GM23338 (cell line): ENCODE results near the gene RINT1. TPM values are rescaled to one million over a fixed set of nuclear protein-coding genes. Genes with fewer than 3 reads are reported as not detected.

Source experiments
- ATAC-seq: fragments of 200-7000 bp; cut with Tn5 transposase; 3 replicates; pipeline ENCODE4 v1.9.1; 2020
- DNase-seq: peaks from one replicate; pipeline ENCODE4 v3.0.0-alpha.2; 2015; ENCODE audit warnings: low spot score
- H2AFZ ChIP-seq: fragments of 200-600 bp; sonication (generic); 2 replicates; pipeline ENCODE4 v1.8.0; 2016; ENCODE audit warnings: antibody characterized with exemption, mild to moderate bottlenecking, moderate library complexity
- H3F3A ChIP-seq: fragments of 200-600 bp; sonication (generic); replicated peaks from 2 replicates; pipeline ENCODE4 v1.8.0; 2017; ENCODE audit warnings: antibody characterized with exemption, mixed run types, low read depth
- H3K27ac ChIP-seq: fragments of 200-600 bp; sonication (generic); 2 replicates; pipeline ENCODE4 v1.6.1; 2016; ENCODE audit warnings: low read depth
- H3K27me3 ChIP-seq: fragments of 200-600 bp; sonication (generic); 2 replicates; pipeline ENCODE4 v1.8.0; 2016; ENCODE audit warnings: mild to moderate bottlenecking, mixed run types, moderate library complexity; ENCODE audit not compliant: insufficient read depth
- H3K36me3 ChIP-seq: fragments of 200-600 bp; sonication (generic); 2 replicates; pipeline ENCODE4 v1.8.0; 2016; ENCODE audit warnings: mild to moderate bottlenecking; ENCODE audit not compliant: insufficient read depth
- H3K4me1 ChIP-seq: fragments of 200-600 bp; sonication (generic); 2 replicates; pipeline ENCODE4 v1.8.0; 2016; ENCODE audit warnings: mild to moderate bottlenecking, moderate library complexity; ENCODE audit not compliant: insufficient read depth
- H3K4me2 ChIP-seq: fragments of 200-600 bp; sonication (generic); 2 replicates; pipeline ENCODE4 v1.7.1; 2017; ENCODE audit warnings: mixed run types
- H3K4me3 ChIP-seq: fragments of 200-600 bp; sonication (generic); 2 replicates; pipeline ENCODE4 v1.6.1; 2016; ENCODE audit warnings: mixed run types
- H3K79me2 ChIP-seq: fragments of 200-600 bp; sonication (generic); replicated peaks from 2 replicates; pipeline ENCODE4 v1.8.0; 2017; ENCODE audit warnings: mild to moderate bottlenecking; ENCODE audit not compliant: insufficient read depth
- H3K9me2 ChIP-seq: fragments of 200-600 bp; sonication (generic); 2 replicates; pipeline ENCODE4 v1.8.0; 2017; ENCODE audit not compliant: insufficient read depth
- H4K20me1 ChIP-seq: fragments of 200-600 bp; sonication (generic); replicated peaks from 2 replicates; pipeline ENCODE4 v1.8.0; 2017; ENCODE audit warnings: mild to moderate bottlenecking; ENCODE audit not compliant: insufficient read depth
- H3K27ac Mint-ChIP-seq: 2 replicates; pipeline ENCODE4 v1.8.0; 2020; ENCODE audit warnings: inconsistent platforms, mild to moderate bottlenecking, moderate library complexity, mixed read lengths
- H3K27me3 Mint-ChIP-seq: 3 replicates; pipeline ENCODE4 v1.8.0; 2022; ENCODE audit warnings: low read depth, mild to moderate bottlenecking, moderate library complexity, mixed read lengths, inconsistent platforms; ENCODE audit not compliant: insufficient read depth, poor library complexity
- H3K36me3 Mint-ChIP-seq: 3 replicates; pipeline ENCODE4 v1.8.0; 2021; ENCODE audit warnings: low read depth, mild to moderate bottlenecking, inconsistent platforms, moderate library complexity, mixed read lengths
- H3K4me1 Mint-ChIP-seq: 3 replicates; pipeline ENCODE4 v1.8.0; 2020; ENCODE audit warnings: mild to moderate bottlenecking, inconsistent platforms, mixed read lengths
- H3K4me3 Mint-ChIP-seq: 3 replicates; pipeline ENCODE4 v1.8.0; 2021; ENCODE audit warnings: moderate library complexity, mild to moderate bottlenecking, inconsistent platforms, mixed read lengths
- H3K9me3 Mint-ChIP-seq: 3 replicates; pipeline ENCODE4 v1.8.0; 2020; ENCODE audit warnings: moderate library complexity, mild to moderate bottlenecking, inconsistent platforms, mixed read lengths
- CREB1 ChIP-seq: fragments of 250-450 bp; sonication (Bioruptor Pico); IDR thresholded peaks from 2 replicates; pipeline ENCODE4 v1.5.0; 2020; ENCODE audit warnings: low read depth, mild to moderate bottlenecking, moderate library complexity
- JUNB ChIP-seq: IDR thresholded peaks from one replicate; pipeline ENCODE4 v1.6.1; 2016; ENCODE audit warnings: antibody characterized with exemption; ENCODE audit not compliant: unreplicated experiment
- REST ChIP-seq: IDR thresholded peaks from one replicate; pipeline ENCODE4 v1.6.1; 2018; ENCODE audit warnings: antibody characterized with exemption; ENCODE audit not compliant: unreplicated experiment
- ZNF114 ChIP-seq: fragments of 250-450 bp; sonication (Bioruptor Pico); IDR thresholded peaks from 2 replicates; pipeline ENCODE4 v1.5.0; 2020; ENCODE audit warnings: mild to moderate bottlenecking, moderate library complexity
- polyA plus RNA-seq: library from polyadenylated mRNA; unstranded; fragments of >200 nt; fragmentation: Nextera tagmentation; extraction: Ambion mirVana; gene quantifications from 2 replicates; pipeline ENCODE4 v1.2.1, GENCODE V29; 2016
- total RNA-seq: library from RNA; depleted of rRNA; stranded (reverse); fragments of >200 nt; shearing (Covaris generic); gene quantifications from 2 replicates; pipeline ENCODE4 v1.2.3, GENCODE V29; 2014; rRNA removed
- TF ChIP-seq, protein P1 (sequence below): IDR thresholded peaks from 2 replicates; pipeline ENCODE4 v1.6.1; 2016; ENCODE audit warnings: antibody characterized with exemption

The RINT1 gene
- total and polyA plus RNA-seq, 2 experiments from 2014 or later, result 18.5 to 31.2 TPM

- H3K27ac ChIP-seq, result no peak overlapping the region
- TF ChIP-seq, protein P1, sequence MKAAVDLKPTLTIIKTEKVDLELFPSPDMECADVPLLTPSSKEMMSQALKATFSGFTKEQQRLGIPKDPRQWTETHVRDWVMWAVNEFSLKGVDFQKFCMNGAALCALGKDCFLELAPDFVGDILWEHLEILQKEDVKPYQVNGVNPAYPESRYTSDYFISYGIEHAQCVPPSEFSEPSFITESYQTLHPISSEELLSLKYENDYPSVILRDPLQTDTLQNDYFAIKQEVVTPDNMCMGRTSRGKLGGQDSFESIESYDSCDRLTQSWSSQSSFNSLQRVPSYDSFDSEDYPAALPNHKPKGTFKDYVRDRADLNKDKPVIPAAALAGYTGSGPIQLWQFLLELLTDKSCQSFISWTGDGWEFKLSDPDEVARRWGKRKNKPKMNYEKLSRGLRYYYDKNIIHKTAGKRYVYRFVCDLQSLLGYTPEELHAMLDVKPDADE, result no peak
- TF ChIP-seq REST, result no peak
- TF ChIP-seq JUNB, result no peak
- TF ChIP-seq CREB1 (CRISPR knock-in tag), result no peak
- TF ChIP-seq ZNF114 (CRISPR knock-in tag), result no peak
- H3K9me2 ChIP-seq, result no peaks in the 10 kb centered on the region
- Mint-ChIP-seq H3K36me3 (peaks cover 91% of the 10 kb centered on the region), H3K27ac (no peak overlapping the region; the same call in 1 of the 2 replicates), H3K9me3 (no peaks in the 10 kb centered on the region), H3K4me3 (no peak overlapping the region), H3K4me1 (peaks cover 45% of the 10 kb centered on the region), H3K27me3 (peaks cover 16% of the 10 kb centered on the region)
- no peak overlapping the region for H3K4me2 ChIP-seq
- 0 out of 2 replicates have a peak, but pooled peaks cover 16% of the 10 kb centered on the region for H4K20me1 ChIP-seq
- H3K27me3 ChIP-seq, result no peaks in the 10 kb centered on the region
- H3K4me3 ChIP-seq, result no peak overlapping the region
- no peak for ATAC-seq
- H3F3A ChIP-seq, result peaks cover 6% of the 10 kb centered on the region; the same call in 1 of the 2 replicates
- DNase-seq, result no peak
- peaks cover 14% of the 10 kb centered on the region; the same call in 1 of the 2 replicates for H3K4me1 ChIP-seq
- H3K36me3 ChIP-seq, result peaks cover 11% of the 10 kb centered on the region
- H3K79me2 ChIP-seq, result no peaks in the 10 kb centered on the region
- no peak overlapping the region for H2AFZ ChIP-seq
Observed at GRCh38 chr7:105614341-105614840, 82.4 kb downstream of the RINT1 start.

Other genes starting within 250 kb of the RINT1 start
- 66.3 and 85.4 TPM in 2 replicates for gene SRPK2, start 143.3 kb upstream of the RINT1 start, total RNA-seq
- gene SRPK2, start 143.3 kb upstream of the RINT1 start, polyA plus RNA-seq, result 73.0 and 91.5 TPM in 2 replicates
- gene PUS7, start 9.9 kb upstream of the RINT1 start, total RNA-seq, result 54.3 and 62.2 TPM in 2 replicates
- 25.9 and 34.8 TPM in 2 replicates for gene PUS7, start 9.9 kb upstream of the RINT1 start, polyA plus RNA-seq
- gene EFCAB10, start 49.3 kb downstream of the RINT1 start, total RNA-seq, result 4.7 and 6.7 TPM in 2 replicates
- 9.8 and 10.3 TPM in 2 replicates for gene EFCAB10, start 49.3 kb downstream of the RINT1 start, polyA plus RNA-seq